Transverse colon (tissue), 4 donors: Measurements from ENCODE around the gene KRT6B. TPM values are rescaled to one million over a fixed set of nuclear protein-coding genes. Genes with fewer than 3 reads are reported as not detected.

Experiments used
- DNase-seq: peaks from one replicate; pipeline ENCODE4 v3.0.0-alpha.2; 2019
- H3K27ac ChIP-seq, 4 donors: fragments of 200-600 bp; sonication (generic); 2 replicates each; pipeline ENCODE4 v1.5.1; 2016 to 2018; ENCODE audit warnings: inconsistent platforms in 4 of 4
- H3K27me3 ChIP-seq: fragments of 200-600 bp; sonication (generic); 2 replicates; pipeline ENCODE4 v1.5.1; 2017; ENCODE audit warnings: inconsistent platforms
- H3K36me3 ChIP-seq, 4 donors: fragments of 200-600 bp; sonication (generic); 2 replicates each; pipeline ENCODE4 v1.5.1; 2017 to 2019; ENCODE audit warnings: inconsistent platforms in 4 of 4
- H3K4me1 ChIP-seq, 4 donors: fragments of 200-600 bp; sonication (generic); 2 replicates each; pipeline ENCODE4 v1.5.1; 2017 to 2020; ENCODE audit warnings: inconsistent platforms in 4 of 4
- H3K4me3 ChIP-seq, 4 donors: fragments of 200-600 bp; sonication (generic); 1 replicate in 1 of 4; 2 replicates in 3 of 4; pipeline versions ENCODE4 v1.5.1 to v1.6.1; 2017 to 2019; ENCODE audit warnings: inconsistent platforms in 4 of 4
- H3K9me3 ChIP-seq, 2 donors: fragments of 200-600 bp; sonication (generic); 2 replicates each; pipeline ENCODE4 v1.5.1; 2017 to 2019; ENCODE audit warnings: inconsistent platforms in 2 of 2
- EP300 ChIP-seq: sonication (generic); formaldehyde crosslinking; IDR thresholded peaks from one replicate; pipeline ENCODE4 v1.6.1; 2017; ENCODE audit warnings: antibody characterized with exemption, low read depth
- POLR2A ChIP-seq: fragments of 450-650 bp; IDR thresholded peaks from one replicate; pipeline ENCODE4 v1.6.1; 2016; ENCODE audit warnings: antibody characterized with exemption, mild to moderate bottlenecking, moderate library complexity
- POLR2AphosphoS5 ChIP-seq, 3 donors: sonication (generic); formaldehyde crosslinking; IDR thresholded peaks; one replicate each; pipeline ENCODE4 v1.6.1; 2016; ENCODE audit warnings: antibody characterized with exemption in 3 of 3
- WGBS, 2 donors: methylation state at CpG; one replicate each; pipeline ENCODE4 v1.1.5; 2018; ENCODE audit warnings: low coverage in 1 of 2; 5-methylcytosine and 5-hydroxymethylcytosine counted together
- in situ Hi-C, 4 donors: fragments of 200-750 bp; cut with MboI; loops; one replicate each; pipeline versions ENCODE4 v1.15.0 to v1.15.1; 2017; ENCODE audit warnings: low sequenced_read_pairs in 3 of 4, low pct_ligation_motif_present in 1 of 4, low pct_unique_long_range_greater_than_20kb in 1 of 4
- intact Hi-C: fragments of 100-400 bp; cut with DNase I; formaldehyde crosslinking; loops from one replicate; pipeline ENCODE4 v1.15.1; 2023; ENCODE audit warnings: low total_unique reads
- total RNA-seq, 4 donors: library from RNA; depleted of rRNA; stranded (reverse); fragments of >200 nt; gene quantifications; one replicate each; pipeline ENCODE4 v1.1.0, GENCODE V29; 2016
- TF ChIP-seq, protein P1 (sequence below), 5 experiments: fragments of 200-600 bp in 3 of 5; fragments of 450-650 bp in 2 of 5; sonication (generic) in 3 of 5; IDR thresholded peaks; 1 replicate in 2 of 5; 2 replicates in 3 of 5; pipeline ENCODE4 v1.5.1; 2016 to 2017; ENCODE audit warnings: antibody characterized with exemption in 5 of 5, inconsistent platforms in 3 of 5, mild to moderate bottlenecking in 2 of 5, moderate library complexity in 1 of 5

Gene KRT6B
- total RNA-seq, 4 donors from 2014 or later, result not detected

DNA sequence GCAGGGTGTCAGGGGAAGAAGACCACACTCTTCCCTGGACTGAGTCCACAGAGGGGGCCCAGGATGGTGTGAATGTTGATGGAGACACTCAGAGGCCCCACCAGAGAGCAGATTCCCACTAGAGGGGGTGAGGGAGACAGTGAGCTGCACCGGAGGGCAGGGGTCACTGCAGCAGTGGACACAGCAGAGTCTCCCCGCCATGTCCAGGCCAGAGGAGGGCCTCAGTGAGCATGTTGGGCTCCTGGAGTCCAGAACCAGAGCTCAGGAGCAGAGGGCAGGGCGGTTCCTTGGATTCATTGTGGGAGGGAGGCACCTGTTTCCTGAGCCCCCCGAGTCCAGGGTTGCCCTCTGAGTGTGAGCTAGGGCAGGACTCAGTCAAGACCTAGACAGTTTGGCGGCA lies 44.0 kb downstream of the KRT6B start:
- H3K36me3 ChIP-seq, result no peaks in the 10 kb centered on the region
- intact Hi-C loops (no loop called here), in situ Hi-C loops (no loop called here)
- TF ChIP-seq, protein P1, sequence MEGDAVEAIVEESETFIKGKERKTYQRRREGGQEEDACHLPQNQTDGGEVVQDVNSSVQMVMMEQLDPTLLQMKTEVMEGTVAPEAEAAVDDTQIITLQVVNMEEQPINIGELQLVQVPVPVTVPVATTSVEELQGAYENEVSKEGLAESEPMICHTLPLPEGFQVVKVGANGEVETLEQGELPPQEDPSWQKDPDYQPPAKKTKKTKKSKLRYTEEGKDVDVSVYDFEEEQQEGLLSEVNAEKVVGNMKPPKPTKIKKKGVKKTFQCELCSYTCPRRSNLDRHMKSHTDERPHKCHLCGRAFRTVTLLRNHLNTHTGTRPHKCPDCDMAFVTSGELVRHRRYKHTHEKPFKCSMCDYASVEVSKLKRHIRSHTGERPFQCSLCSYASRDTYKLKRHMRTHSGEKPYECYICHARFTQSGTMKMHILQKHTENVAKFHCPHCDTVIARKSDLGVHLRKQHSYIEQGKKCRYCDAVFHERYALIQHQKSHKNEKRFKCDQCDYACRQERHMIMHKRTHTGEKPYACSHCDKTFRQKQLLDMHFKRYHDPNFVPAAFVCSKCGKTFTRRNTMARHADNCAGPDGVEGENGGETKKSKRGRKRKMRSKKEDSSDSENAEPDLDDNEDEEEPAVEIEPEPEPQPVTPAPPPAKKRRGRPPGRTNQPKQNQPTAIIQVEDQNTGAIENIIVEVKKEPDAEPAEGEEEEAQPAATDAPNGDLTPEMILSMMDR (IDR thresholded peaks at IDR 0.05), result no peak
- no peak for TF ChIP-seq POLR2AphosphoS5 (IDR thresholded peaks at IDR 0.05)
- TF ChIP-seq EP300, result no peak
- no peak for TF ChIP-seq POLR2A
- no peaks in the 10 kb centered on the region for H3K9me3 ChIP-seq
- H3K27me3 ChIP-seq, result no peaks in the 10 kb centered on the region
- no peak for DNase-seq
- no peaks in the 10 kb centered on the region for H3K4me1 ChIP-seq
- no peak overlapping the region for H3K27ac ChIP-seq
- no peak overlapping the region for H3K4me3 ChIP-seq
- WGBS, 2 donors, result 60 to 94% methylated on average over 1 to 5 of the region's 5 CpGs

GRCh38 chr12:52405922-52406385 lies 46.0 kb downstream of the KRT6B start, which contains the start of gene KRT82:
TSS of gene KRT82 (minus strand) at chr12:52406335. CDS start at chr12:52406277, 58 bp downstream.
- TF ChIP-seq POLR2AphosphoS5 (IDR thresholded peaks at IDR 0.05) (no peak), POLR2A (no peak), EP300 (no peak)
- TF ChIP-seq, protein P1 (IDR thresholded peaks at IDR 0.05), result no peak
- DNase-seq, result no peak
- no peaks in the 10 kb centered on the region for H3K27me3 ChIP-seq
- intact Hi-C loops, result no loop called here
- H3K36me3 ChIP-seq, result no peaks in the 10 kb centered on the region
- H3K9me3 ChIP-seq, result no peaks in the 10 kb centered on the region
- 90 to 94% methylated on average over 3 to 10 of the region's 14 CpGs for WGBS, 2 donors
- no peaks in the 10 kb centered on the region for H3K4me1 ChIP-seq
- no peak within 1 kb of the TSS for H3K4me3 ChIP-seq
- in situ Hi-C loops, result no loop called here
- H3K27ac ChIP-seq, result no peak within 1 kb of the TSS

DNA sequence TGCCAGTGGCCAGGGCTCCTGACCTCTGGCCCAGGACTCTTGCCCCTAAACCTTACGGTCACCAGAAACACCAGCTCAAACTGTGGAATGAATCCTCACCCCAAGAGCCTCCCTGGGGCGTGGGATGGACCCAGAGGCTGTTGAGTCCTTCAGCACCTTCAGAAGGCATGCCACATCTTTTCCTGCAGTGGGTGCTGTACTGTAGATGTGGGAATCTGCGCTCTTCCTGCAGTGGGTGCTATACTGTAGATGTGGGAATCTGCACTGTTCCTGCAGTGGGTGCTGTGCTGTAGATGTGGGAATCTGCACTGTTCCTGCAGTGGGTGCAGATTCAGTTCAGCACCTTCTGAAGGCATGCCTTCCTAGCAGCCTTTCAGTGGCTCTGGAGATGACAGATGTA lies 47.0 kb downstream of the KRT6B start:
- no peaks in the 10 kb centered on the region for H3K36me3 ChIP-seq
- no peaks in the 10 kb centered on the region for H3K4me1 ChIP-seq
- no peak overlapping the region for H3K4me3 ChIP-seq
- intact Hi-C loops, result no loop called here
- WGBS, 2 donors, result 95% methylated on average over 3 of the region's 3 CpGs; no CpG with 5 or more reads in 1 of the 2 donors
- TF ChIP-seq POLR2AphosphoS5 (IDR thresholded peaks at IDR 0.05) (no peak), EP300 (no peak), POLR2A (no peak)
- TF ChIP-seq, protein P1 (IDR thresholded peaks at IDR 0.05), result no peak
- H3K27me3 ChIP-seq, result no peaks in the 10 kb centered on the region
- in situ Hi-C loops, result no loop called here
- no peak overlapping the region for H3K27ac ChIP-seq
- no peak for DNase-seq
- H3K9me3 ChIP-seq, result no peaks in the 10 kb centered on the region

DNA sequence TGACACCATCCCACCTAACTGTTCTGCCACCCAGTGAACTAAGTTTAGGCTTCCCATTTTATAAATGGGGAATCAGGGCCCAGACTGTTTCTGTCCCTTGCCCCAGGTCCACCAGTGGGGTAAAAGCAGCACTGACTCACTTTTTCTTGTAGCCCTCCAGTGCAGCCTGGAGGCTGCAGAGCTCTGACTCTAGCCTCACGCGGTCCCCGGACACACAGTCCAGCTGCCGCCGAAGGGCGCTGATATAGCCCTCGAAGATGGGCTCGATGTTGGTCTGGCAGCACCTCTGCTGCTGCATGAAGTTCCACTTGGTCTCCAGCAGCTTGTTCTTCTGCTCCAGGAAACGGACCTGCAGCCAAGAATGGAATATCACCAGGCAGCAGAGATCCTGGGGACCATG lies 48.4 kb downstream of the KRT6B start:
- no peak for DNase-seq
- WGBS, 2 donors, result 94% methylated on average over 9 of the region's 9 CpGs; no CpG with 5 or more reads in 1 of the 2 donors
- in situ Hi-C loops (no loop called here), intact Hi-C loops (no loop called here)
- no peaks in the 10 kb centered on the region for H3K9me3 ChIP-seq
- H3K36me3 ChIP-seq, result no peaks in the 10 kb centered on the region
- H3K27me3 ChIP-seq, result no peaks in the 10 kb centered on the region
- no peak overlapping the region for H3K4me3 ChIP-seq
- H3K27ac ChIP-seq, result no peak overlapping the region
- no peaks in the 10 kb centered on the region for H3K4me1 ChIP-seq
- no peak for TF ChIP-seq POLR2AphosphoS5 (IDR thresholded peaks at IDR 0.05)
- no peak for TF ChIP-seq EP300
- TF ChIP-seq, protein P1 (IDR thresholded peaks at IDR 0.05), result no peak
- no peak for TF ChIP-seq POLR2A
